ENCODE measurements around the gene IFIT5.
"Not testable (repeated sequence)": the region's sequence is repeated elsewhere in the genome, so short reads cannot be mapped to it uniquely, and the experiment has no call there.

IFIT5 gene

GRCh38 chr10:89393898-89394297 is 20.5 kb upstream of the IFIT5 start:
- no peak for DNase-seq

- no peak for DNase-seq
Measured at GRCh38 chr10:89395141-89395540, 19.2 kb upstream of the IFIT5 start.

GRCh38 chr10:89398003-89398749 is 16.2 kb upstream of the IFIT5 start:
- DNase-seq: no peak

- DNase-seq: no peak
Measured at GRCh38 chr10:89399956-89400355, 14.4 kb upstream of the IFIT5 start.

GRCh38 chr10:89403043-89403442 is 11.3 kb upstream of the IFIT5 start:
- DNase-seq: no peak

- DNase-seq: no peak
Measured at GRCh38 chr10:89404104-89405047, 10.0 kb upstream of the IFIT5 start.

- DNase-seq: not testable (repeated sequence)
Measured at GRCh38 chr10:89406178-89406577, 8.2 kb upstream of the IFIT5 start.

GRCh38 chr10:89407792-89408191 is 6.6 kb upstream of the IFIT5 start:
- not testable (repeated sequence) for DNase-seq

- DNase-seq: not testable (repeated sequence)
Measured at GRCh38 chr10:89409282-89409681, 5.1 kb upstream of the IFIT5 start.

GRCh38 chr10:89410551-89410950 is 3.8 kb upstream of the IFIT5 start:
- DNase-seq: not testable (repeated sequence)

GRCh38 chr10:89411135-89411534 is 3.2 kb upstream of the IFIT5 start:
- DNase-seq: not testable (repeated sequence)

GRCh38 chr10:89412276-89412675 is 2.1 kb upstream of the IFIT5 start:
- not testable (repeated sequence) for DNase-seq

- no peak for DNase-seq
Measured at GRCh38 chr10:89413398-89413912, 913 bp upstream of the IFIT5 start.

GRCh38 chr10:89414879-89415821 is 782 bp downstream of the IFIT5 start:
- DNase-seq: peak; percentile 43

- DNase-seq: no peak
Measured at GRCh38 chr10:89416465-89416864, 2.1 kb downstream of the IFIT5 start.

- peak; percentile 56 for DNase-seq
Measured at GRCh38 chr10:89419548-89419947, 5.2 kb downstream of the IFIT5 start.

- no peak for DNase-seq
Measured at GRCh38 chr10:89421018-89421476, 6.7 kb downstream of the IFIT5 start.

GRCh38 chr10:89425000-89425399 is 10.6 kb downstream of the IFIT5 start:
- DNase-seq: no peak

GRCh38 chr10:89426230-89426868 is 12.0 kb downstream of the IFIT5 start:
- DNase-seq: peak; percentile 77

GRCh38 chr10:89427629-89428028 is 13.3 kb downstream of the IFIT5 start:
- no peak for DNase-seq

- DNase-seq: no peak
Measured at GRCh38 chr10:89428877-89429276, 14.5 kb downstream of the IFIT5 start.

GRCh38 chr10:89431977-89432376 is 17.6 kb downstream of the IFIT5 start:
- DNase-seq: no peak
